IMR-90 (cell line): ENCODE measurements around the gene FAAP20. TPM values are rescaled to one million over a fixed set of nuclear protein-coding genes. Genes with fewer than 3 reads are reported as not detected.

Experiments used
- ATAC-seq: fragments of 200-7000 bp; cut with Tn5 transposase; 2 replicates; pipeline ENCODE4 v1.9.1; 2020; ENCODE audit warnings: low read depth, mild to moderate bottlenecking, moderate library complexity
- BruUV-seq: library from RNA; stranded (reverse); fragments of 400-500 nt; replicated peaks from 2 replicates; lab custom pipeline; 2021; lab: Mats Ljungman, UMichigan
- CTCF ChIA-PET: fragments of 300-600 bp; formaldehyde crosslinking; extraction: SDS; loops from one replicate; lab custom pipeline; 2021; ENCODE audit warnings: antibody characterized with exemption; lab: Yijun Ruan, JAX
- POLR2A ChIA-PET: fragments of 300-600 bp; sonication (Branson Sonifier 250); formaldehyde crosslinking; loops from one replicate; lab custom pipeline; 2022; ENCODE audit warnings: antibody characterized with exemption; ENCODE audit not compliant: unreplicated experiment; lab: Charles Lee
- DNase-seq: peaks from one replicate; pipeline ENCODE4 v3.0.0; 2013
- H2AFZ ChIP-seq: replicated peaks from 2 replicates; pipeline ENCODE3; 2013; ENCODE audit warnings: low read length, mild to moderate bottlenecking; ENCODE audit not compliant: poor library complexity
- H2AK5ac ChIP-seq: 2 replicates; pipeline ENCODE4 v1.6.1; 2013; ENCODE audit warnings: low read depth, low read length, inconsistent platforms
- H2AK9ac ChIP-seq: replicated peaks from 2 replicates; pipeline ENCODE3; 2013; ENCODE audit warnings: mild to moderate bottlenecking, low read depth, low read length, moderate library complexity; ENCODE audit not compliant: poor library complexity
- H2BK120ac ChIP-seq: 2 replicates; pipeline ENCODE4 v1.6.1; 2013; ENCODE audit warnings: low read depth, low read length, inconsistent platforms
- H2BK15ac ChIP-seq: 3 replicates; pipeline ENCODE4 v1.6.1; 2013; ENCODE audit warnings: low read depth, low read length, inconsistent platforms
- H2BK20ac ChIP-seq: 2 replicates; pipeline ENCODE4 v1.6.1; 2013; ENCODE audit warnings: low read depth, mild to moderate bottlenecking, inconsistent platforms, low read length, moderate library complexity
- H2BK5ac ChIP-seq: 2 replicates; pipeline ENCODE4 v1.6.1; 2013; ENCODE audit warnings: mild to moderate bottlenecking, low read depth, low read length, inconsistent platforms; ENCODE audit not compliant: poor library complexity, severe bottlenecking
- H3K14ac ChIP-seq: replicated peaks from 2 replicates; pipeline ENCODE4 v1.6.1; 2013; ENCODE audit warnings: low read depth, low read length, inconsistent platforms
- H3K18ac ChIP-seq: 2 replicates; pipeline ENCODE4 v1.6.1; 2013; ENCODE audit warnings: low read depth, low read length, control low read depth
- H3K23ac ChIP-seq: 2 replicates; pipeline ENCODE4 v1.6.1; 2013; ENCODE audit warnings: low read depth, low read length, inconsistent platforms
- H3K27ac ChIP-seq: 2 replicates; pipeline ENCODE4 v1.5.1; 2013; ENCODE audit warnings: mild to moderate bottlenecking, control low read depth, low read length; ENCODE audit not compliant: insufficient read depth
- H3K27me3 ChIP-seq: 2 replicates; pipeline ENCODE4 v1.6.1; 2013; ENCODE audit warnings: low read length; ENCODE audit not compliant: control insufficient read depth, insufficient read depth
- H3K36me3 ChIP-seq: 2 replicates; pipeline ENCODE4 v1.6.1; 2013; ENCODE audit warnings: low read length, mixed read lengths; ENCODE audit not compliant: control insufficient read depth, insufficient read depth
- H3K4ac ChIP-seq: 2 replicates; pipeline ENCODE4 v1.6.1; 2013; ENCODE audit warnings: low read depth, low read length, inconsistent platforms
- H3K4me1 ChIP-seq: 2 replicates; pipeline ENCODE4 v1.6.1; 2013; ENCODE audit warnings: low read length, mixed read lengths; ENCODE audit not compliant: control insufficient read depth, insufficient read depth
- H3K4me2 ChIP-seq: 2 replicates; pipeline ENCODE4 v1.6.1; 2013; ENCODE audit warnings: low read depth, mild to moderate bottlenecking, control low read depth, low read length, moderate library complexity
- H3K4me3 ChIP-seq: 2 replicates; pipeline ENCODE4 v1.5.1; 2013; ENCODE audit warnings: low read depth, mild to moderate bottlenecking, control low read depth, low read length, moderate library complexity; ENCODE audit not compliant: insufficient read depth
- H3K56ac ChIP-seq: 2 replicates; pipeline ENCODE4 v1.6.1; 2013; ENCODE audit warnings: low read length, inconsistent platforms; ENCODE audit not compliant: insufficient read depth; ENCODE audit errors: extremely low read depth
- H3K79me1 ChIP-seq, 2 experiments: 2 replicates each; pipeline ENCODE4 v1.6.1; 2013; ENCODE audit warnings: low read length in 2 of 2, inconsistent platforms in 1 of 2, low read depth in 1 of 2
- H3K9ac ChIP-seq: 2 replicates; pipeline ENCODE4 v1.6.1; 2013; ENCODE audit warnings: low read depth, low read length, control low read depth
- H3K9me1 ChIP-seq: 2 replicates; pipeline ENCODE4 v1.6.1; 2013; ENCODE audit warnings: low read length, inconsistent platforms; ENCODE audit not compliant: insufficient read depth
- H3K9me3 ChIP-seq: 2 replicates; pipeline ENCODE4 v1.6.1; 2013; ENCODE audit warnings: low read length; ENCODE audit not compliant: control insufficient read depth, insufficient read depth
- H4K20me1 ChIP-seq: 2 replicates; pipeline ENCODE4 v1.6.1; 2013; ENCODE audit warnings: low read length, inconsistent platforms; ENCODE audit not compliant: insufficient read depth
- H4K5ac ChIP-seq: 2 replicates; pipeline ENCODE4 v1.6.1; 2013; ENCODE audit warnings: mild to moderate bottlenecking, low read depth, low read length, control low read depth
- H4K8ac ChIP-seq, 2 experiments: 2 replicates each; pipeline ENCODE4 v1.6.1; 2013; ENCODE audit warnings: low read depth in 2 of 2, low read length in 2 of 2, control low read depth in 1 of 2, inconsistent platforms in 1 of 2
- H4K91ac ChIP-seq: 2 replicates; pipeline ENCODE4 v1.6.1; 2013; ENCODE audit warnings: low read depth, low read length, inconsistent platforms; ENCODE audit not compliant: insufficient read depth
- CHD1 ChIP-seq: IDR thresholded peaks from 2 replicates; pipeline ENCODE4 v1.6.1; 2012; ENCODE audit warnings: low read depth, low read length, improper control_type of control experiment
- RFX5 ChIP-seq: IDR thresholded peaks from 2 replicates; pipeline ENCODE4 v1.8.0; 2012; ENCODE audit warnings: low read depth, mild to moderate bottlenecking, low read length, moderate library complexity
- WGBS, 2 experiments: methylation state at CpG; one replicate each; pipeline versions ENCODE4 v1.1.5 to v1.1.7; 2013; ENCODE audit warnings: missing lambda C conversion rate in 2 of 2; ENCODE audit not compliant: insufficient read length in 1 of 2; ENCODE audit errors: extremely low coverage in 2 of 2; 5-methylcytosine and 5-hydroxymethylcytosine counted together
- dilution Hi-C: fragments of 300-500 bp; cut with HindIII; formaldehyde crosslinking; loops from one replicate; pipeline ENCODE4 v1.14.3; 2018; ENCODE audit warnings: low sequenced_read_pairs; ENCODE audit not compliant: unreplicated experiment
- in situ Hi-C: fragments of 300-500 bp; cut with MboI; formaldehyde crosslinking; loops from 3 replicates; pipeline ENCODE4 v1.14.3; 2019; ENCODE audit warnings: low sequenced_read_pairs, inconsistent platforms, mixed read lengths
- intact Hi-C: fragments of 100-400 bp; cut with micrococcal nuclease; formaldehyde crosslinking; loops from 2 replicates; pipeline ENCODE4 v1.10.0; 2022
- polyA plus RNA-seq, 3 experiments: library from polyadenylated mRNA; depleted of rRNA; stranded (reverse); fragments of >200 nt; gene quantifications; 2 replicates each; pipeline ENCODE4 v1.2.3, GENCODE V29; 2012; ENCODE audit warnings: low replicate concordance in 1 of 3
- total RNA-seq: library from RNA; depleted of rRNA; stranded (reverse); fragments of >200 nt; gene quantifications from 2 replicates; pipeline ENCODE4 v1.2.3, GENCODE V29; 2012

The FAAP20 gene
- total and polyA plus RNA-seq, 2 of the 4 experiments (the other 2 are of a cell fraction), result 6.5 to 31.5 TPM

DNA sequence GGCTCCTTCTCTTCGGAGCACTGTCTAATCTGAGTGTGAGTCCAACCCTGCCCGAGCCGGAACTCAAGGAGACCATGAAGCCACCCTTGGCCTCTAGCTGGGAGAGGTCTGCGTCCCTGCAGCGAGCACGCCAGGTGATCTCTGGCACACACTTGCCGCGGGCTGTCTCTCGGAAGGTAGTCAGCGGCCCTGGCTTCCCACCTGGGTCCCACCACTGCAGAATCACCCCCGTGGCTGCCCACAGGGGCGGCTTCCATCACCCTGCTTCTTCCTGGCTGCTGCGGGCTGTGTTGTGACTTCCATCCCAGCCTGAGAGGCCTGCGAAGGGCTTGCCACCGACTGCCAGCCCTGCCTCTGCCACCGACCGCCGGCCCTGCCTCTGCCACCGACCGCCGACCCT is 17.0 kb downstream of the FAAP20 start:
- Histone ChIP-seq H3K4me1 (no peaks in the 10 kb centered on the region), H3K23ac (no peak overlapping the region), H3K4ac (no peak overlapping the region), H2AK9ac (no peak overlapping the region), H4K8ac (no peak overlapping the region), H2BK5ac (no peak overlapping the region), H3K9me3 (no peaks in the 10 kb centered on the region), H3K18ac (no peak overlapping the region), H3K9ac (no peak overlapping the region), H3K14ac (no peak overlapping the region), H4K91ac (no peak overlapping the region), H3K27me3 (no peaks in the 10 kb centered on the region), H3K56ac (no peak overlapping the region), H3K79me1 (no peaks in the 10 kb centered on the region), H3K9me1 (no peaks in the 10 kb centered on the region), H3K36me3 (no peaks in the 10 kb centered on the region), H3K4me3 (no peak overlapping the region), H2AK5ac (no peak overlapping the region), H4K5ac (no peak overlapping the region), H4K20me1 (no peaks in the 10 kb centered on the region), H2AFZ (no peak overlapping the region), H2BK15ac (no peak overlapping the region), H3K4me2 (no peak overlapping the region), H3K27ac (no peak overlapping the region), H2BK120ac (no peak overlapping the region), H2BK20ac (no peak overlapping the region)
- DNase-seq, result no peak
- in situ Hi-C loops (loop anchor here (25.0 kb wide), 1 partner anchor 360 kb away; the partner anchor contains the start of genes HES5 and PANK4), dilution Hi-C loops (no loop called here), intact Hi-C loops (no loop called here)
- no peak for TF ChIP-seq CHD1
- no peak for TF ChIP-seq RFX5
- CTCF ChIA-PET, result no interaction called here
- no peak for ATAC-seq
- WGBS, 2 experiments, result 92% methylated on average over 13 of the region's 21 CpGs; no CpG with 5 or more reads in 1 of the 2 experiments
- no TSS peak for BruUV-seq
- POLR2A ChIA-PET, result no interaction called here
